B cell (primary cell): ENCODE measurements around the gene HAUS2.

Experiments
- EZH2 ChIP-seq: IDR thresholded peaks from 2 replicates; pipeline ENCODE4 v1.6.1; 2012; ENCODE audit warnings: borderline replicate concordance, low read depth, mild to moderate bottlenecking, moderate library complexity, low read length; ENCODE audit not compliant: insufficient read depth, poor library complexity, severe bottlenecking
- TF ChIP-seq, protein P1 (sequence below): fragments of 200-600 bp; IDR thresholded peaks from one replicate; pipeline ENCODE4 v1.8.0; 2022; ENCODE audit warnings: antibody characterized with exemption, mild to moderate bottlenecking

DNA sequence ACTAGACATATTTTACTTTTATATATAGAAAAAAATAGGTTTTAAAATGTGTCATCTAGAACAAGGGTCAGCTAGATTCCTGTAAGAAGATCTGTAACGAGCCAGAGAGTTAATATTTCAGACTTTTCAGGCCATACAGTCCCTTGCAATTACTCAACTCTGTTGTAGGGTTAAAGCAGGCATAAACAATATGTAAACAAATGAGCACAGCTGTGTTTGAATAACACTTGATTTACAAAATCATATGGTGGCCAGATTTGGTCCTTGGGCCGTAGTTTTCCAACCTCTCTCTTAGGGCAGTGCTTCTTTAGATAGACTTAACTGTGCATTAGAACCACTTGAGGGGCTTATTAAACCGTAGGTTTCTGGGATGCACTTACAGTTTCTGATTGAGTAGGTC is 19.7 kb upstream of the HAUS2 start:
- TF ChIP-seq, protein P1, sequence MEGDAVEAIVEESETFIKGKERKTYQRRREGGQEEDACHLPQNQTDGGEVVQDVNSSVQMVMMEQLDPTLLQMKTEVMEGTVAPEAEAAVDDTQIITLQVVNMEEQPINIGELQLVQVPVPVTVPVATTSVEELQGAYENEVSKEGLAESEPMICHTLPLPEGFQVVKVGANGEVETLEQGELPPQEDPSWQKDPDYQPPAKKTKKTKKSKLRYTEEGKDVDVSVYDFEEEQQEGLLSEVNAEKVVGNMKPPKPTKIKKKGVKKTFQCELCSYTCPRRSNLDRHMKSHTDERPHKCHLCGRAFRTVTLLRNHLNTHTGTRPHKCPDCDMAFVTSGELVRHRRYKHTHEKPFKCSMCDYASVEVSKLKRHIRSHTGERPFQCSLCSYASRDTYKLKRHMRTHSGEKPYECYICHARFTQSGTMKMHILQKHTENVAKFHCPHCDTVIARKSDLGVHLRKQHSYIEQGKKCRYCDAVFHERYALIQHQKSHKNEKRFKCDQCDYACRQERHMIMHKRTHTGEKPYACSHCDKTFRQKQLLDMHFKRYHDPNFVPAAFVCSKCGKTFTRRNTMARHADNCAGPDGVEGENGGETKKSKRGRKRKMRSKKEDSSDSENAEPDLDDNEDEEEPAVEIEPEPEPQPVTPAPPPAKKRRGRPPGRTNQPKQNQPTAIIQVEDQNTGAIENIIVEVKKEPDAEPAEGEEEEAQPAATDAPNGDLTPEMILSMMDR = no peak
- TF ChIP-seq EZH2 = no peak
